Colon (tissue), 2 donors: ENCODE results near the gene UTF1.
"Not testable (repeated sequence)": the region's sequence is repeated elsewhere in the genome, so short reads cannot be mapped to it uniquely, and the experiment has no call there.

Experiments
- FAIRE-seq: peaks from 2 replicates; lab custom pipeline; 2012; peaks lifted over from hg19 to GRCh38; lab: Jason Lieb, UNC
- donor health status: control.
- donor health status: control.

Gene UTF1

GRCh38 chr10:133209641-133210040 is 20.4 kb upstream of the UTF1 start:
- no peak for FAIRE-seq

DNA sequence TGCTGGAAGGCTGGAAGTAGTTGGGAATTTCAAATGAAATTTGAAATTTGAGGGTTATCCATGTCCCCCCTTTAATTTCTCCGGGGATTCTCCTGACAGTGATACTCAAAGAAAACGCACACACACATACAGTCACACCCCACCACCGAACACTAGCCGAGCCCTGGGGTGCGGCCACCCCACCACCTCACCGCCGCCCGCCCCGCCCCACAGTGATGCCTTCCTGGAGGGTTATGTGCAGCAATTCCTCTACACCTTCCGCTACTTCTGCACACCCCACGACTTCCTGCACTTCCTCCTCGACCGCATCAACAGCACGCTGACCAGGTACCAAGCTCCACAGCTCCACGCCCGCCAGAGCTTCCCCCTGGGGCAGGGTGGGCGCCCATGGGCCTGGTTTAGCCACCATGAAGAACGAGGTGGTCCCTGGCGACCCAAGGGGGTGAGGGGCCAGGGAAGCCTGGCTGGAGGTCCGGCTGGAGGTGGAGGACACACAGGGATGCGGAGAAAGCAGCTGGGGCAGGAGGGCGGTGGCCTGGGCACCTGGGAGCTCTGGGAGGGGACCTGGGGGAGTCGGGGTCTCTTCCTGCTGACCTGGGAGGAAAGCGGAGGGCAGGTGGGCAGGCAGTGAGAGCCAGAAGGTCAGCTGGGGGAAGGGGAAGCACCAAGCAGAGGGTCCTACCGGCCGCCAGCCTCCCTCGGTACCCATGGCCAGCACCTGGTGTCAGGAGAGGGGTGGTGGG is 19.4 kb upstream of the UTF1 start:
- no peak for FAIRE-seq

GRCh38 chr10:133211141-133211830 is 18.7 kb upstream of the UTF1 start:
- FAIRE-seq, result no peak

- no peak for FAIRE-seq
Observed at GRCh38 chr10:133211959-133212852, 17.8 kb upstream of the UTF1 start.

- FAIRE-seq, result no peak
Observed at GRCh38 chr10:133212853-133213494, 17.0 kb upstream of the UTF1 start.

- no peak for FAIRE-seq
Observed at GRCh38 chr10:133213641-133214467, 16.2 kb upstream of the UTF1 start.

DNA sequence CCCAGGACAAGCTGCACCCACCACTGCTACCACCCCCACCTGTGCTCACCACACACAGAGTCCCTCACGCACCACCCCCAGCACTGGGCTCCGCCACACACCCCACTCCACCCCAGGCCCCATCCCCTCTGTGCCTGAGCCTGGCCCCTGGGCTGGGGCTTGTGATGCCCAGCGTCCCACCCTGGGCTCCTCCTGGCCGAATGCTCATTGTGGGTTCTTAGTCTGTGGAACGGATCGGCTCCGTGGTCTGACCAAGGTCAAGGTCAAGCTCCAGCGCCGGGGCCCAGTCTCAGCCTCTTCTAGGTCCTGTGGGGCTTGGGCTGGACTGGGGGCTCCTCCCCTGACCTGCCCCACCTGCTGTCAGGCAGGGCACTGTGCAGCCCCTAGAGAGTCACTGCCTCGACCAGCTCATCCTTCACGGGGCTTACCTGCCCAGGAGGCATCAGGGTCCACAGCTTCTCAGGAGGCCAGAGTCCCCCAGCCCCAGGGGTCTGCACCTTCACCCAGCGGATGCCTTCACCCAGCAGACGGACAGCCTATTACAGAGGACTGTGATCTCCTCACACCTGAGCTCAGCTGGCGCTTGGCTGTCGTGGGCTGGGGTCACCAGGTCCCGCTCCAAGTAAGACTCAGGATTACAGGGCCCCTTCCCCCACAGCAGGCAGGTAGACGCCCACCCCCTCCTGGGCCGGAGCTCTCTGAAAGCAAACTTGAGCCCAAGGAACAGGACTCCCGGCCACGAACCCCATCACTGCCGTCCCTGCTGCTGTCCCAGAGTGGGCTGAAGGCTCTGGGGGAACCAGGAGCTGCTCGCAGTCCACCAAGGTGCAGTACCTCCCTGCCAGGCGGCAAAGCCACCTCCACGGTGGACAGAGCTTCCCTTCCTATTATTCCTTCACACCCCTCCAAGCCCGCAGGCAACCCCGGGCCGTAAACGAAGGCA is 15.3 kb upstream of the UTF1 start:
- no peak for FAIRE-seq

GRCh38 chr10:133215586-133215985 is 14.4 kb upstream of the UTF1 start:
- no peak for FAIRE-seq

- no peak for FAIRE-seq
Observed at GRCh38 chr10:133216776-133217175, 13.2 kb upstream of the UTF1 start.

GRCh38 chr10:133217800-133218589 is 12.0 kb upstream of the UTF1 start:
- no peak for FAIRE-seq

DNA sequence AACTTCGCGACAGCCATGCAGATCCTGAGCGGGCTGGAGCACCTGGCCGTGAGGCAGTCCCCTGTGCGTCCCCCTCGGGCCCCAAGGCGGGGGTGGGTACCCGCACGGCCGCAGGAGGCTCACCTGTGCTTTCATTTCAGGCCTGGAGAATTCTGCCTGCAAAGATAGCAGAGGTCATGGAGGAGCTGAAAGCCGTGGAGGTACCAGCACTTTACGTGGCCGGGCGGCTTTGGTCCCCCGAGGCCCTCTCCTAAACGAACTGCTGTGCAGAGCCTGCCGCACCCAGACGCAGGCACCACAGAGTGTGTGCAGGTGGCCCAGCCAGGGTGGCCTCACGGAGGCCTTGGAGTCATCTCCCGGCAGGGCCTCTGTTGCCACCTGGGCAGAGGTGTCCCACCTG is 11.1 kb upstream of the UTF1 start:
- no peak for FAIRE-seq

DNA sequence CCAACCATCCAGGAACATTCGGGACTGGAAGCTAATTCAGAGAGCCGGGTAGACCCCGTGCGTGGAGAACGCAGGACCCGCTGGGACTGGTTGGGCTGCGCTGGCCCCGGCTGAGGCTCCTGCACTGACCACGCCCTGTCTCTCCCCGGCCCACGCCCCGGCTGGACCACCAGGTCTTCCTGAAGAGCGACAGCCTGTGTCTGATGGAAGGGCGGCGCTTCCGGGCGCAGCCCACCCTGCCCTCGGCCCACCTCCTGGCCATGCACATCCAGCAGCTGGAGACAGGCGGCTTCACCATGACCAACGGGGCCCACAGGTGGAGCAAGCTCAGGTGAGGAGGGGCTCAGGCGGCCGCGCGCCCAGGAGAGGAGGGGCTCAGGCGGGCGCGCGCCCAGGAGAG is 10.2 kb upstream of the UTF1 start:
- FAIRE-seq, result no peak

- no peak for FAIRE-seq
Observed at GRCh38 chr10:133221331-133221730, 8.7 kb upstream of the UTF1 start.

- FAIRE-seq, result not testable (repeated sequence)
Observed at GRCh38 chr10:133221756-133222155, 8.3 kb upstream of the UTF1 start.

DNA sequence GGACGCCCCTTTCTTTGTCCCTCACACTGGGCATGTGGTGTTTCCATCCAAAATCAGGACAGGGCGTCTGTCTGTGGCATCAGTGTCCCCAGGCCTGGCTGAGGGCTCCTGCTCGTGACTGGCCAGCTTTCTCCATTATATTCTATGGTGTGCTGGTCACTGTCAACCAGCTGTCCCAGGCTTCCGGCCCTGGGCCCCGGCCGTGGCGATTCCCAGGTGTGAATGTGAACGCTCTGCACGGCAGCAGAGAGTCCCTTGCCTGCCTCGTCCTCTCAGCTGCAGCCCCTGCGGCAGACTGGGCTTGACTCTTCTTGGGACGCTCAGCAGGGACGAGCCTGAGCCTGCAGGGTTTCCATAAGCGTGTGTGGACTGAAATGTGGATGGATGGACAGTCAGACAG is 5.9 kb upstream of the UTF1 start:
- FAIRE-seq, result no peak

DNA sequence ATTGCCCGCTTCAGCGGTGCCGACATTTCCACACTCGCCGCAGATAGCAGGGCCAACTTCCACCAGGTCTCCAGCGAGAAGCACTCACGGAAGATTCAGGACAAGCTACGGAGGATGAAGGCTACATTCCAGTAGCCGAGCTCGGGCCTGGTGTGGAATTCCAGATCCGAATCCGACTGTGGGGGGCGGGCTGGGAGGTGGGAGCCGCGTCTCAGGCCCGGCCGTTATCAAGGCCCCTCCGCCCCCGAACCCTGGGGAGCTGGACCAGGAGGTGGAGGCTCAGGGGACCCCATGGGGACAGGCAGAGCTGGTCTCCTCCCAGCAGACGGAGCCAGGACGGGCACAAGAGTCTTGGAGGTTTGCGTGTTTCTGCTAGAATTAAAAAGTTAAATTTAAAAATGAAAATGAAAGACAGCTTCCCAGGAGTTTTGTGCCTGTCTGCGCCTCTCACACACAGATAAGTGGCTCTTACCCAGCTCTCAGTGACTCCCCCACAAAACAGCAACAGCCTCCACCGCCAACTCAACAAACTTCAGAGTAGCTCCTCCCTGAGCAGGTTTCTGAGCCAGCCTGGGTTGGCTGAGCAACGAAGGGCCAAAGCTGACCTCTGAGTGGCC is 5.2 kb upstream of the UTF1 start:
- no peak for FAIRE-seq

- FAIRE-seq, result no peak
Observed at GRCh38 chr10:133225707-133226191, 4.3 kb upstream of the UTF1 start.

DNA sequence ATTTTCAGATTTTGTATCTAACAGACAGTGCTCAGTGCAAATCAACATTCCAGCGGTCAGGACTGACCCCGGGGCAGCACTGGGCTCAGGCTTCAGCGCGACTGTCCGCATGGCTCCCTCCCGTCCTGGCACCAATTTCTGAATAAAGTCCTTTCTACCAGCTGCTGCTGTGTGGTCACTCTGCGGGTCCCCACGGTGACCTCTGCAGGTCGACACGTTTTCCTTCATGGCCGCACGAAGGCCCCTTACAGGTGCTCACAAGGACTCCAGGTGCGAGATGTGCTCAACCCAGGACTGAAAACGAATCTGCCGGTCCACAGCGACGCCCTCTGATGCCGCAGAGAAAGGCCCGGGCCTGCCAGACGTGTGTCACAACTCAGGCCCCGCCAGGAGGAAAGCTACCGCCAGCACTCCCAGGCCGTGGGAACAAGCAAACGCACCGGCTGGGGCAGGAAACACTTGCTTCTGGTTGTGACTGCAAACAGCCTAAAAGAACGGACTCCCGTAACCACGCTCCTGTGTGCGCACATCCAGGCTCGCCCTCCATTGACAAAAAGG is 3.7 kb upstream of the UTF1 start:
- FAIRE-seq, result no peak
